Keratinocyte (primary cell): ENCODE results near the gene HEPHL1. TPM values are rescaled to one million over a fixed set of nuclear protein-coding genes. Genes with fewer than 3 reads are reported as not detected.

Experiments used
- DNase-seq: peaks from one replicate; pipeline ENCODE4 v3.0.0-alpha.2; 2011; ENCODE audit warnings: low read depth, missing footprints, low spot score
- FAIRE-seq: peaks from 2 replicates; lab custom pipeline; 2011; peaks lifted over from hg19 to GRCh38; lab: Jason Lieb, UNC
- H2AFZ ChIP-seq: 2 replicates; pipeline ENCODE4 v1.6.0; 2012; ENCODE audit warnings: low read length, control low read depth, inconsistent platforms; ENCODE audit not compliant: control insufficient read depth
- H3K27ac ChIP-seq: 2 replicates; pipeline ENCODE4 v1.5.1; 2011; ENCODE audit warnings: low read length; ENCODE audit not compliant: control insufficient read depth, insufficient read depth
- H3K27me3 ChIP-seq: 3 replicates; pipeline ENCODE4 v1.6.0; 2011; ENCODE audit warnings: low read length; ENCODE audit not compliant: control insufficient read depth, insufficient read depth; ENCODE audit errors: extremely low read depth
- H3K36me3 ChIP-seq, 2 experiments: 2 replicates in 1 of 2; 3 replicates in 1 of 2; pipeline ENCODE4 v1.5.1; 2011; ENCODE audit warnings: low read length in 2 of 2, mild to moderate bottlenecking in 1 of 2; ENCODE audit not compliant: control insufficient read depth in 2 of 2, insufficient read depth in 2 of 2; ENCODE audit errors: extremely low read depth in 1 of 2
- H3K4me1 ChIP-seq: 3 replicates; pipeline ENCODE4 v1.5.1; 2011; ENCODE audit warnings: low read length; ENCODE audit not compliant: control insufficient read depth, insufficient read depth; ENCODE audit errors: extremely low read depth
- H3K4me2 ChIP-seq: 3 replicates; pipeline ENCODE4 v1.6.0; 2011; ENCODE audit warnings: low read depth, low read length; ENCODE audit not compliant: control insufficient read depth, insufficient read depth; ENCODE audit errors: extremely low read depth
- H3K4me3 ChIP-seq, 3 experiments: fragments of 200-600 bp in 1 of 3; sonication (generic) in 1 of 3; 2 replicates in 2 of 3; 3 replicates in 1 of 3; pipeline ENCODE4 v1.5.1; 2011 to 2016; ENCODE audit warnings: low read length in 3 of 3, mild to moderate bottlenecking in 3 of 3, control low read depth in 2 of 3, inconsistent platforms in 1 of 3, low read depth in 1 of 3, mixed read lengths in 1 of 3, mixed run types in 1 of 3, moderate library complexity in 1 of 3; ENCODE audit not compliant: control insufficient read depth in 2 of 3, insufficient read depth in 2 of 3; ENCODE audit errors: extremely low read depth in 1 of 3
- H3K79me2 ChIP-seq: 2 replicates; pipeline ENCODE4 v1.6.0; 2012; ENCODE audit warnings: low read length; ENCODE audit not compliant: control insufficient read depth, insufficient read depth
- H3K9ac ChIP-seq: 3 replicates; pipeline ENCODE4 v1.6.0; 2011; ENCODE audit warnings: low read length; ENCODE audit not compliant: control insufficient read depth, insufficient read depth; ENCODE audit errors: extremely low read depth
- H3K9me1 ChIP-seq: 3 replicates; pipeline ENCODE4 v1.6.0; 2011; ENCODE audit warnings: low read length; ENCODE audit not compliant: control insufficient read depth, insufficient read depth; ENCODE audit errors: extremely low read depth
- H3K9me3 ChIP-seq: 2 replicates; pipeline ENCODE4 v1.5.1; 2012; ENCODE audit warnings: low read depth, low read length; ENCODE audit not compliant: control insufficient read depth
- H4K20me1 ChIP-seq: 3 replicates; pipeline ENCODE4 v1.6.0; 2011; ENCODE audit warnings: low read length; ENCODE audit not compliant: control insufficient read depth, insufficient read depth; ENCODE audit errors: extremely low read depth
- EZH2 ChIP-seq: IDR thresholded peaks from one replicate; pipeline ENCODE4 v1.6.1; 2012; ENCODE audit warnings: inconsistent platforms, mild to moderate bottlenecking, low read length, moderate library complexity
- dilution Hi-C: fragments of 300-500 bp; cut with MboI; formaldehyde crosslinking; loops from one replicate; pipeline ENCODE4 v1.7.0; 2020; ENCODE audit warnings: low sequenced_read_pairs; ENCODE audit not compliant: extremely low pct_ligation_motif_present
- polyA plus RNA-seq, 5 experiments: library from polyadenylated mRNA; depleted of rRNA in 3 of 5; stranded (reverse) in 3 of 5; stranded (forward) in 1 of 5; unstranded in 1 of 5; fragments of >200 nt; gene quantifications; 1 replicate in 1 of 5; 2 replicates in 3 of 5; 3 replicates in 1 of 5; pipeline versions ENCODE4 v1.2.1 to v1.2.3, GENCODE V29; 2011 to 2012; ENCODE audit warnings: missing spikeins in 2 of 5, low read depth in 1 of 5, low replicate concordance in 1 of 5
- TF ChIP-seq, protein P1 (sequence below), 3 experiments: IDR thresholded peaks in 1 of 3; conservative IDR thresholded peaks in 1 of 3; optimal IDR thresholded peaks in 1 of 3; 2 replicates in 2 of 3; 3 replicates in 1 of 3; pipeline versions ENCODE3 to v1.5.1; 2011; ENCODE audit warnings: low read length in 3 of 3, mild to moderate bottlenecking in 3 of 3, moderate library complexity in 2 of 3, control low read depth in 1 of 3, inconsistent platforms in 1 of 3; ENCODE audit not compliant: insufficient read depth in 2 of 3; ENCODE audit errors: extremely low read depth in 1 of 3

Gene HEPHL1
- polyA plus RNA-seq, 1 donor (not counting 4 experiments of a cell fraction or from before 2014, with no cell fraction given): 138 TPM

DNA sequence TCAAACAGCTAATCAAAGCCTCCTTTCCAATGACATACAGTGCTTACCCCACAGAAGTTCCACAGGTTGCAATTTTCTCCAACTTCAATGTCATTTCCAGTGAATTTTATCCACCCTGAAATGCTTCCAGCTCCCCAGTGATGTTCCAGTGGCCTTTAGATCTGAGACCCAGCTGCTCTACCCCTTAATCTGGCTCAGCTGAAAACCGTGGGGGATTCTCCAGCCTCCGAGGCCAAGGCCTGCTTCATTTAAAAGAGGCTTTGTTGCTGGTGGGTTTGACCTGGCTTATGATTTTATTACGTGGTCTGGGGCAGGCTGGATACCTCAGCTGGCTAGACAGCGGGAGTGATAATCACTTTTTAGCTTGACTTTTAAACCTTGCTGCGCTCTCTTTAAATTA lies 10.9 kb downstream of the HEPHL1 start:
- H3K27ac ChIP-seq: no peak overlapping the region
- DNase-seq (no peak), FAIRE-seq (no peak)
- peaks cover 54% of the 10 kb centered on the region for H3K79me2 ChIP-seq
- H3K4me3 ChIP-seq: no peak overlapping the region
- H3K9me1 ChIP-seq: no peaks in the 10 kb centered on the region
- no peaks in the 10 kb centered on the region for H3K9me3 ChIP-seq
- peaks cover 42% of the 10 kb centered on the region for H3K4me1 ChIP-seq
- H3K4me2 ChIP-seq: no peak overlapping the region
- H3K27me3 ChIP-seq: no peaks in the 10 kb centered on the region
- H4K20me1 ChIP-seq: no peaks in the 10 kb centered on the region
- H3K9ac ChIP-seq: no peak overlapping the region
- TF ChIP-seq, protein P1, sequence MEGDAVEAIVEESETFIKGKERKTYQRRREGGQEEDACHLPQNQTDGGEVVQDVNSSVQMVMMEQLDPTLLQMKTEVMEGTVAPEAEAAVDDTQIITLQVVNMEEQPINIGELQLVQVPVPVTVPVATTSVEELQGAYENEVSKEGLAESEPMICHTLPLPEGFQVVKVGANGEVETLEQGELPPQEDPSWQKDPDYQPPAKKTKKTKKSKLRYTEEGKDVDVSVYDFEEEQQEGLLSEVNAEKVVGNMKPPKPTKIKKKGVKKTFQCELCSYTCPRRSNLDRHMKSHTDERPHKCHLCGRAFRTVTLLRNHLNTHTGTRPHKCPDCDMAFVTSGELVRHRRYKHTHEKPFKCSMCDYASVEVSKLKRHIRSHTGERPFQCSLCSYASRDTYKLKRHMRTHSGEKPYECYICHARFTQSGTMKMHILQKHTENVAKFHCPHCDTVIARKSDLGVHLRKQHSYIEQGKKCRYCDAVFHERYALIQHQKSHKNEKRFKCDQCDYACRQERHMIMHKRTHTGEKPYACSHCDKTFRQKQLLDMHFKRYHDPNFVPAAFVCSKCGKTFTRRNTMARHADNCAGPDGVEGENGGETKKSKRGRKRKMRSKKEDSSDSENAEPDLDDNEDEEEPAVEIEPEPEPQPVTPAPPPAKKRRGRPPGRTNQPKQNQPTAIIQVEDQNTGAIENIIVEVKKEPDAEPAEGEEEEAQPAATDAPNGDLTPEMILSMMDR (optimal IDR thresholded peaks at IDR 0.05 in 1 of 3, IDR thresholded peaks at IDR 0.05 in 1 of 3, conservative IDR thresholded peaks at IDR 0.05 in 1 of 3; ENCODE audit: extremely low read depth in 1 of 3, insufficient read depth in 2 of 3, low read length in 3 of 3): no peak
- TF ChIP-seq EZH2: no peak
- dilution Hi-C loops: no loop called here
- H2AFZ ChIP-seq: no peak overlapping the region
- H3K36me3 ChIP-seq: peaks cover 0 to 7% of the 10 kb centered on the region in 2 experiments

DNA sequence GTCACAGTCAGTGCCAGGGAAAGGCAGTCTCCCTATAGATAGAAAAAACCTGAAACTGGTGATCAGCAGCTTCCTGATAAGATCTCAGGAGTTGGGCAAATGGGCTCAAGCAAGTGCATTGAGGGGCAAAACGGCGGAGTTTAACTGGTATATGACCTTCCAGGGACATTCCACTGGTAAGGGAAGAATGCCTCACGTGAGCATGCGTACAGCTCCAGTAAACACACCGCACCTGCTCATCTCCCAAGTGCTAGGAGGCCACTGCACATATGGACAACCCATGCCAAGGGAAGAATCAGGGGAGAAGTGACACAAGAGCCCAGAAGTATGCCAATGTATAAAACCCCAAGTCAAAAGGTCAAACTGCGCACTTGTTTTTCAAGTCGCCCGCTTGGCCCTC lies 11.6 kb downstream of the HEPHL1 start:
- TF ChIP-seq, protein P1 (optimal IDR thresholded peaks at IDR 0.05 in 1 of 3, IDR thresholded peaks at IDR 0.05 in 1 of 3, conservative IDR thresholded peaks at IDR 0.05 in 1 of 3; ENCODE audit: extremely low read depth in 1 of 3, insufficient read depth in 2 of 3, low read length in 3 of 3): no peak
- no peak for TF ChIP-seq EZH2
- Histone ChIP-seq H4K20me1 (no peaks in the 10 kb centered on the region), H3K79me2 (peaks cover 50% of the 10 kb centered on the region), H3K4me1 (peaks cover 37% of the 10 kb centered on the region), H3K4me2 (no peak overlapping the region), H3K27ac (no peak overlapping the region), H3K4me3 (no peak overlapping the region), H3K9me3 (no peaks in the 10 kb centered on the region), H3K27me3 (no peaks in the 10 kb centered on the region), H3K9me1 (no peaks in the 10 kb centered on the region), H3K9ac (no peak overlapping the region), H2AFZ (no peak overlapping the region), H3K36me3 (peaks cover 0 to 7% of the 10 kb centered on the region in 2 experiments)
- dilution Hi-C loops: no loop called here
- FAIRE-seq (no peak), DNase-seq (no peak)
